GM21423 (cell line): ENCODE data around the gene NR6A1.

ENCODE experiments used
- ATAC-seq: cut with Tn5 transposase; IDR thresholded peaks from one replicate; pipeline ENCODE4 v1.9.1; 2021; ENCODE audit warnings: mild to moderate bottlenecking, moderate library complexity; ENCODE audit not compliant: unreplicated experiment

Gene NR6A1

GRCh38 chr9:124477648-124478285 is 293.3 kb downstream of the NR6A1 start:
- no peak for ATAC-seq

DNA sequence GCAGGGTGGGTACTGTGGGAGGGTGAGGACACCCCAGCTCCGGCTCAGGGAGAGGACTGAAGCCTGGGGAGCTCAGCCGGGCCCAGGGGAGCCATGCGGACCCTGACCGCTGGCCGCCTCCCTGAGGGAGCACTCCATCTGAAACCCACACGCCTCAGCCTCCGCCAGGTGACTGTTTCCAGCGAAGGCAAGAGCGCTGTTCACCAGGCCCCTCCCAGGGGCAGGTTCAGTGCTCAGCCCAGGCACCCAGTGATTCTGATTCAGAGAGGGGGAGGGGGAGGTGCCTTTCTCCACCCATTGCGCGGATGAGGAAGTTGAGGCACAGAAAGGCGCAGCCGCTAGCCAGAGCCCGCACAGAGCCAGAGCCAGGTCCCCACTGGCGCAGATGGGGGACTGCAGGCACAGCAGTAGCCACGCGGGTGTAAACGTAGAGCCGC is 293.9 kb downstream of the NR6A1 start:
- no peak for ATAC-seq

DNA sequence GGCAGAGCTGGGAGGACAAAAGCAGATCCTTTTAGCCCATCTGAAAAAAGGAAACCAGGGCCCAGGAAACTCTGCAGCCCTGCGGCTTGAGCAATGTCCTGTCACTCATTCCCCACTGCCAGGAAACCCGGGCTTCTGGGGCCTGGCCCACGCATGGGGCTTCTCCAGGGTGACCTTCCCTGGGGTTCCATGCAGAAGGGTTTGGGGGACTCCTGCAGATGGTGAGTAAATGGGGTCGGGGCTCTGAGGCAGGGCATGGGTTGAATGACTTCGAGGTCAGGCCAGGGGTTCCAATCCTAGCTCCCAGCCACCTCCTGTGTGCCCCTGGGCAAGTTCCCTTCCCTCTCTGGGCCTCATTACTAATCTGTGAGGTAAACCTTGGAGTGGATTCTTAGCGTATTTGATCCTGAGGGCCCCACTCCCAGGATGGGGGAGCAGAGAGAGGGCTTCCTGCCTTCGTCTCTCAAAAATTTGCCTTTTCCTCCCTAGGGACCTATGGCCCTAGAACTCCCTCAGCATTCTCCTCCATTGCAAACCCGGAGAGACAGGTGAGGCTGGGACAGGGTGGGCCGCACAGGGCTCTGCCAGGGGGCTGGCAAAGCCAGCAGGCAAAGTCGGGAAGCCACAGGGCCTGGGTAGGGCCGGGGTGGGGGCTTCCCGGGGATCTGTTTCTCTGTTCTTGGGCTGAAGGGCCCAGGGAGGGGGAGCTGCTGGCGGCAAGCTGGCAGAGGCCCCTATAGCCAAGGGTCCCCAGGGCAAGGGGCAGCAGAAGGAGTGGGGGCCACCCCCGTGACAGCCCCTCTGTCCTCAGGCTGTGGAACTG is 295.0 kb downstream of the NR6A1 start:
- ATAC-seq: no peak

DNA sequence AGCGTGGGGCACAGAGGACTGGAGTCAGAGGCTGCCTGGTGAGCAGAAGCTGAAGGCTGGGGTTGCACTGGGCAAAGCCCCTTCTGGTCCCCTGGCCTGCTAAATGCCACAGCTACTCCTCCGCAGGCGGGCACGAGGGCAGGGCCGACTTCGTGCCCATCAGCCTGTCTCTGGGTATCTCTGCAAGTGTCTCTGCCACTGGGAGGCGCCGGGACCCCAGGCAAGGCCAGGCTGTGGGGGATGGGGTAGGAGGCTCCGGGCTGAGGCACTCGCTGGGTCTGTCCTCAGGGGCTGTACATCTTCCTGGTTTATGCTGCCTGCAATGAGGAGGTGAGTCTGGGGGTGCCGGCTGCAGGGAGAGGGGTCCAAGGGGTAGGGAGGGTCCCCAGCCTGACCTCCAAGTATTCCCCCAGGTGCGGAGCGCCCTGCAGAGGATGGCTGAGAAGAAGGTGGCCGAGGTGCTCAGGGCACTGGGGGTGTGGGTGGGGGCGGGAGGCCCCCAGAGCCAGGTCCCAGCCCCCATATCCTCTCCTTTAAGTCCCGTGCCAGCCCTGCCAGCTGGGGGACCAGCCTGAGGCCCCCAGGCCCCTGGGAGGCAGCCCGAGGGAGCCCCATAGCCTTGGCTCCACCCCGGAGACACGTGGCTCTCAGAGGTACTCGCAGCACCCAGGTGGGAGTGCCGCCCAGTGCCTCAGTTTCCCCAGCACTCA is 295.8 kb downstream of the NR6A1 start:
- ATAC-seq: no peak

DNA sequence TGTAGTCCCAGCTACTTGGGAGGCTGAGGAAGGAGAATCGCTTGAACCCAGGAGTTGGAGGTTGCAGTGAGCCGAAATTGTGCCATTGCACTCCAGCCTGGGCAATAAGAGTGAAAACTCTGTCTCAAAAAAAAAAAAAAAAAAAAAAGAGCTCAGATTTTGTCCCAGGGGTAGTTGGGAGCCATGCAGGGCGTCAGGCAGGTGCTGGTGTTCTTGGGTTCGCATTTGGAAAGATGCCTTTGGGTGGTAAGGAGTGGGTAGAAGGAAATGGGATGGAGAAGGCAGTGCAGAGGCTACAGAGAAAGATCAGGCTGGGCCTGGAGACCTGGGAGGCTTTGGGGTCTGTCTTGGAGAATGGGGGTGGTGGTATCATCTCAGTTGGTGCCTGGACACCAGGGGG is 297.0 kb downstream of the NR6A1 start:
- ATAC-seq: no peak

DNA sequence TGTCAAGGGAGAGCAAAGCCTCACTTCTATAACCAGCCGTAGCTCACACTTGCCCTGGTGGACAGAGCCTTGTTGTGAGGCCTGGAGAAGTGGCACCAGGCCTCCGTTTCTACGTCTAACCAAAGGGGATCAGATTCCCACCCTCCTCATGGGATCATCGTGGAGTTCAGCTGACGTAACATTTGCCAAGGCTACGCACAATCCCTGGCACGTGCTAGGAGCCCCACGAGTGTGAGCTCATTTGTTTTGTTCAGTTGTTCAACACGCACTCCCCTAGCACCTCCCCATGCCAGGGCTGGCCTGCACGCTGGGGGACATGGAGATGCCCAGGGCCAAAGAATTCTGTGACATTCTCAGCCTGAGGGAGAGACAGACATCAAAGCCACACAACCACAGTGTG is 297.8 kb downstream of the NR6A1 start:
- ATAC-seq: no peak

- no peak for ATAC-seq
Measured at GRCh38 chr9:124472770-124473169, 298.3 kb downstream of the NR6A1 start.

DNA sequence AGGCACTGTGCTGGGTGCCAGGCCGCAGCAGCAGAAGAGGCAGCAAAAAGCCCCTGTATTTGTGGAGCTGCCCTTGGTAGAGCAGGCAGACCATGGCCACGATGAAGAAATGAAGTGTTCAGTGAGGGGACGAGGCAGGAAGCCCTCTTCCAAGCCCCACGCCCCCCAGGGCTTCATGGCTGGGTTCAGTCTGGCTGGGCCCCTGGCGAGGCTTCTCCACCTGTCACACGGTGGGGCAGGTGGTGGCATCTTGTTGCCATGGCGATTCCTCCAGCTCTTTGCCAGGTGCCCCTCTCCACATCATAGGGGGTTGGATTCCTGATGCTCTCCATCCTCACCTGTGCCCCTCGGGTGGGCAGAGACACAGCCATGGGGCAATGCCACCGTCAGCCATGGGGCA is 299.4 kb downstream of the NR6A1 start:
- no peak for ATAC-seq

DNA sequence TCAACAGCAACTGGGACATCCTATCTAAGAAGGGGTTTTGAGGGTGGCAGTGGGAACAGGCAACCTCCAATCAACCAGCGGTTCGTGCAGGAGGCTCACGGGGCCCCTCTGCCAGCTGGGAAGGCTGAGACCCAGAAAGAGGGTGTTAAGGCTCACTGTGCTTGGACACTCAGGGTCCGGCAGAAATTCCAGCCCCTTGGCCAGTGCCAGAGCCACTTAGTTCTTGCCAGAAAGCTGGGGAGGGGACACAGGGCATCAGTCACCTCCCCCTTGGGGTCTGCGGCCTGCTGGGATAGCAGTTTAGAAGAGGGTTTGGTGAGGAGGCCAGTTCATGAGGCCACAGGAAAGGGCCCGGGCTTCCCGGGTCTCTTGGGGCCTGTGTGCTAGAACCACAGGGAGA is 300.4 kb downstream of the NR6A1 start:
- no peak for ATAC-seq

DNA sequence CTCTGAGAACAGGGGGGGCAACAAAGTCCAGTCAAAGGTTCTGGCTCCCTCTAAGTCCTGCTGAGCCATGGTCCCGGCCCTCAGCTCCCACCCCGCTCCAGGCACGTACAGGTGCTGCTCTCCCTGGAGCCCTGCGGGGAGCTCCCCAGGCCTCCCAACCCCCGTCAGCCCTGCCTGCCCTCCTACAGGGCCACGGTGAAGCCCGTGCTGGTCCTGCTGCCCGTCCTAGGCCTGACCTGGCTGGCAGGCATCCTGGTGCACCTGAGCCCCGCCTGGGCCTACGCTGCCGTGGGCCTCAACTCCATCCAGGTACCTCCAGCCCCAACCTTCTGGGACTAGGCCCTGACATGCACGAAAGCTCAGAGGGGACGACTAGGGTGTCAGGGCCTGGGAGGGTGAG is 300.8 kb downstream of the NR6A1 start:
- no peak for ATAC-seq

- no peak for ATAC-seq
Measured at GRCh38 chr9:124469011-124469832, 301.9 kb downstream of the NR6A1 start.

GRCh38 chr9:124468061-124468740 is 302.9 kb downstream of the NR6A1 start:
- no peak for ATAC-seq

GRCh38 chr9:124467410-124468060 is 303.6 kb downstream of the NR6A1 start:
- ATAC-seq: no peak
